Panc1 (cell line): Measurements from ENCODE around the gene OR6C2.

ENCODE experiments used
- POLR2AphosphoS5 ChIP-seq: IDR thresholded peaks from 2 replicates; pipeline ENCODE4 v1.6.1; 2012; ENCODE audit warnings: mild to moderate bottlenecking, low read depth, low read length, moderate library complexity
- SIN3A ChIP-seq: IDR thresholded peaks from 2 replicates; pipeline ENCODE4 v1.6.1; 2012; ENCODE audit warnings: low read depth, mild to moderate bottlenecking, low read length, moderate library complexity, borderline replicate concordance; ENCODE audit not compliant: insufficient read depth
- TCF7L2 ChIP-seq: IDR thresholded peaks from 2 replicates; pipeline ENCODE4 v1.6.1; 2011; ENCODE audit warnings: mild to moderate bottlenecking, low read depth, low read length, inconsistent platforms
- TF ChIP-seq, protein P1 (sequence below): fragments of 450-650 bp; IDR thresholded peaks from 2 replicates; pipeline ENCODE4 v1.5.1; 2017; ENCODE audit warnings: mild to moderate bottlenecking
- TF ChIP-seq, protein P2 (sequence below), 2 experiments: IDR thresholded peaks; 2 replicates each; pipeline ENCODE4 v1.6.1; 2011 to 2012; ENCODE audit warnings: low read depth in 2 of 2, control low read depth in 1 of 2, low read length in 1 of 2, mild to moderate bottlenecking in 1 of 2, moderate library complexity in 1 of 2; ENCODE audit not compliant: insufficient read depth in 1 of 2

DNA sequence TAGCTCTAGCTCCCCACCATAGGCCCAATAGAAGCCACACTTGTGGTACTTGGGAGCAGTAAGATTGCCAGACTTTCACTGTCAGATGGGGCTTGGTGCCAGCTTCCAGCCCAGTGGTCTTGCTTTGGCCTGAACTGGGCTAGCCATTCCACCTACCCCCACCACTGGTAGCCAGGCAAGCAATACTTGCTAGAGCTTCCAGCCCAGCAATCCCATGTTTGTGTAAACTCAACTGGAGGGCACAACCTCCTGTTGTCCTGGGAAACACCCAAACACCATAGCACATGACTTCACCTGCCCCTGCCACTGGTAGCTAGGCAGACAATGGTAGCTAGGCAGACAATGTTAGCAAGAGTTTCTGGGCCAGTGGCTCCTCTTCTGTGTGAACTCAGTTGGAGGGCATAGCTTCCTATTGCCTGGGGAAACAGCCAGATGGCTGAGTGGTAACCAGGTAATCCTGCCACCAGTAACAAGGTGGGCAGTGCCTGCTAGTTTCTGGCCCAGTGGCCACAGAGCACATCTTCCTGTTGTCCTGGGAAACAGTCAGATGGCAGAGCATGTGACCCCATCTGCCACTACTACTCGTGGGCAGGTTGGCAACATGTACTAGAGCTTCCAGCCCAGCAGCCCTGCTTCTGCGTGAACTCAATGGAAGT is 23.4 kb upstream of the OR6C2 start:
- TF ChIP-seq, protein P1, sequence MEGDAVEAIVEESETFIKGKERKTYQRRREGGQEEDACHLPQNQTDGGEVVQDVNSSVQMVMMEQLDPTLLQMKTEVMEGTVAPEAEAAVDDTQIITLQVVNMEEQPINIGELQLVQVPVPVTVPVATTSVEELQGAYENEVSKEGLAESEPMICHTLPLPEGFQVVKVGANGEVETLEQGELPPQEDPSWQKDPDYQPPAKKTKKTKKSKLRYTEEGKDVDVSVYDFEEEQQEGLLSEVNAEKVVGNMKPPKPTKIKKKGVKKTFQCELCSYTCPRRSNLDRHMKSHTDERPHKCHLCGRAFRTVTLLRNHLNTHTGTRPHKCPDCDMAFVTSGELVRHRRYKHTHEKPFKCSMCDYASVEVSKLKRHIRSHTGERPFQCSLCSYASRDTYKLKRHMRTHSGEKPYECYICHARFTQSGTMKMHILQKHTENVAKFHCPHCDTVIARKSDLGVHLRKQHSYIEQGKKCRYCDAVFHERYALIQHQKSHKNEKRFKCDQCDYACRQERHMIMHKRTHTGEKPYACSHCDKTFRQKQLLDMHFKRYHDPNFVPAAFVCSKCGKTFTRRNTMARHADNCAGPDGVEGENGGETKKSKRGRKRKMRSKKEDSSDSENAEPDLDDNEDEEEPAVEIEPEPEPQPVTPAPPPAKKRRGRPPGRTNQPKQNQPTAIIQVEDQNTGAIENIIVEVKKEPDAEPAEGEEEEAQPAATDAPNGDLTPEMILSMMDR, result no peak
- TF ChIP-seq SIN3A (no peak), POLR2AphosphoS5 (no peak), TCF7L2 (no peak)
- TF ChIP-seq, protein P2, sequence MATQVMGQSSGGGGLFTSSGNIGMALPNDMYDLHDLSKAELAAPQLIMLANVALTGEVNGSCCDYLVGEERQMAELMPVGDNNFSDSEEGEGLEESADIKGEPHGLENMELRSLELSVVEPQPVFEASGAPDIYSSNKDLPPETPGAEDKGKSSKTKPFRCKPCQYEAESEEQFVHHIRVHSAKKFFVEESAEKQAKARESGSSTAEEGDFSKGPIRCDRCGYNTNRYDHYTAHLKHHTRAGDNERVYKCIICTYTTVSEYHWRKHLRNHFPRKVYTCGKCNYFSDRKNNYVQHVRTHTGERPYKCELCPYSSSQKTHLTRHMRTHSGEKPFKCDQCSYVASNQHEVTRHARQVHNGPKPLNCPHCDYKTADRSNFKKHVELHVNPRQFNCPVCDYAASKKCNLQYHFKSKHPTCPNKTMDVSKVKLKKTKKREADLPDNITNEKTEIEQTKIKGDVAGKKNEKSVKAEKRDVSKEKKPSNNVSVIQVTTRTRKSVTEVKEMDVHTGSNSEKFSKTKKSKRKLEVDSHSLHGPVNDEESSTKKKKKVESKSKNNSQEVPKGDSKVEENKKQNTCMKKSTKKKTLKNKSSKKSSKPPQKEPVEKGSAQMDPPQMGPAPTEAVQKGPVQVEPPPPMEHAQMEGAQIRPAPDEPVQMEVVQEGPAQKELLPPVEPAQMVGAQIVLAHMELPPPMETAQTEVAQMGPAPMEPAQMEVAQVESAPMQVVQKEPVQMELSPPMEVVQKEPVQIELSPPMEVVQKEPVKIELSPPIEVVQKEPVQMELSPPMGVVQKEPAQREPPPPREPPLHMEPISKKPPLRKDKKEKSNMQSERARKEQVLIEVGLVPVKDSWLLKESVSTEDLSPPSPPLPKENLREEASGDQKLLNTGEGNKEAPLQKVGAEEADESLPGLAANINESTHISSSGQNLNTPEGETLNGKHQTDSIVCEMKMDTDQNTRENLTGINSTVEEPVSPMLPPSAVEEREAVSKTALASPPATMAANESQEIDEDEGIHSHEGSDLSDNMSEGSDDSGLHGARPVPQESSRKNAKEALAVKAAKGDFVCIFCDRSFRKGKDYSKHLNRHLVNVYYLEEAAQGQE (IDR thresholded peaks at IDR 0.05; ENCODE audit: insufficient read depth in 1 of 2, low read depth in 2 of 2, low read length in 1 of 2), result no peak
